OCI-LY1 (cell line): Measurements from ENCODE around the gene IMPA2.

Experiments
- CTCF ChIP-seq: fragments of 200-600 bp; sonication (generic), shearing (Covaris generic); IDR thresholded peaks from 2 replicates; pipeline ENCODE4 v1.5.1; 2017; ENCODE audit warnings: mild to moderate bottlenecking, antibody characterized with exemption, low read length, moderate library complexity, mixed read lengths
- EZH2 ChIP-seq: fragments of 200-600 bp; sonication (generic), shearing (Covaris generic); IDR thresholded peaks from 2 replicates; pipeline ENCODE4 v1.8.0; 2017; ENCODE audit warnings: borderline replicate concordance, mixed run types, mild to moderate bottlenecking, antibody characterized with exemption, low read length, moderate library complexity, mixed read lengths

- TF ChIP-seq CTCF (no peak), EZH2 (no peak)
Observed at GRCh38 chr18:12067671-12068070, 86.4 kb downstream of the IMPA2 start.
